K562 (cell line): ENCODE data around the gene SEPHS2. TPM values are rescaled to one million over a fixed set of nuclear protein-coding genes. Genes with fewer than 3 reads are reported as not detected.

Experiments
- CEBPG ChIP-seq, 3 experiments: fragments of 200-800 bp in 1 of 3; sonication (Bioruptor generic) in 1 of 3; sonication (generic) in 1 of 3; formaldehyde crosslinking in 1 of 3; IDR thresholded peaks in 2 of 3; conservative IDR thresholded peaks in 1 of 3; 2 replicates each; pipeline versions ENCODE4 v1.6.1 to v1.8.0; 2016 to 2022; ENCODE audit warnings: missing compliant biosample characterization in 2 of 3, missing genetic modification characterization in 2 of 3, mild to moderate bottlenecking in 1 of 3, missing genetic modification reagents in 1 of 3
- CTCF ChIP-seq, 3 experiments: IDR thresholded peaks in 2 of 3; conservative IDR thresholded peaks in 1 of 3; 2 replicates each; pipeline ENCODE4 v1.5.1; 2011 to 2012; ENCODE audit warnings: low read length in 3 of 3, mild to moderate bottlenecking in 3 of 3, control low read depth in 2 of 3, improper control_type of control experiment in 1 of 3, inconsistent platforms in 1 of 3, low read depth in 1 of 3, mixed read lengths in 1 of 3, moderate library complexity in 1 of 3; ENCODE audit not compliant: insufficient read depth in 2 of 3
- FOSL1 ChIP-seq: fragments of 200-800 bp; sonication (Bioruptor generic); conservative IDR thresholded peaks from 2 replicates; pipeline ENCODE4 v1.6.1; 2016; ENCODE audit warnings: missing genetic modification characterization, missing compliant biosample characterization
- HDGF ChIP-seq: fragments of 450-650 bp; IDR thresholded peaks from 2 replicates; pipeline ENCODE4 v1.6.1; 2016
- KDM5B ChIP-seq: fragments of 200-600 bp; sonication (generic); IDR thresholded peaks from 2 replicates; pipeline ENCODE4 v1.6.1; 2012; ENCODE audit warnings: low read depth, mild to moderate bottlenecking, moderate library complexity, low read length, control low read depth, inconsistent platforms; ENCODE audit not compliant: insufficient replicate concordance
- MCM7 ChIP-seq, 2 experiments: fragments of 450-650 bp; IDR thresholded peaks; 2 replicates each; pipeline ENCODE4 v1.6.1; 2016 to 2018
- PHF21A ChIP-seq: fragments of 450-650 bp; IDR thresholded peaks from 2 replicates; pipeline ENCODE4 v1.6.1; 2017; ENCODE audit warnings: low read depth, borderline replicate concordance
- RAD21 ChIP-seq, 2 experiments: fragments of 250-450 bp in 1 of 2; fragments of 450-650 bp in 1 of 2; sonication (Bioruptor Pico) in 1 of 2; formaldehyde crosslinking in 1 of 2; IDR thresholded peaks in 1 of 2; conservative IDR thresholded peaks in 1 of 2; 2 replicates each; pipeline versions ENCODE4 v1.4.0 to v1.8.0; 2020 to 2022; ENCODE audit warnings: mild to moderate bottlenecking in 2 of 2, moderate library complexity in 1 of 2
- RBM22 ChIP-seq: fragments of 200-400 bp; formaldehyde crosslinking; IDR thresholded peaks from 2 replicates; pipeline ENCODE4 v1.6.1; 2018; ENCODE audit warnings: low read length, low read depth; ENCODE audit not compliant: poor library complexity, severe bottlenecking
- RFX1 ChIP-seq: fragments of 450-650 bp; IDR thresholded peaks from 2 replicates; pipeline ENCODE4 v1.6.1; 2016; ENCODE audit warnings: mild to moderate bottlenecking, moderate library complexity
- SRF ChIP-seq, 2 experiments: fragments of 250-450, 450-650 bp in 1 of 2; sonication (Bioruptor Pico) in 1 of 2; sonication (generic) in 1 of 2; formaldehyde crosslinking; IDR thresholded peaks; 2 replicates each; pipeline versions ENCODE4 v1.5.0 to v1.5.1; 2020 to 2022; ENCODE audit warnings: mild to moderate bottlenecking in 1 of 2, missing genetic modification reagents in 1 of 2
- ZBTB34 ChIP-seq: fragments of 250-450 bp; sonication (Bioruptor Pico); IDR thresholded peaks from 2 replicates; pipeline ENCODE4 v1.8.0; 2021; ENCODE audit warnings: mild to moderate bottlenecking, moderate library complexity
- ZC3H8 ChIP-seq: fragments of 450-650 bp; IDR thresholded peaks from 2 replicates; pipeline ENCODE4 v1.6.1; 2017
- ZNF12 ChIP-seq: sonication (generic); formaldehyde crosslinking; IDR thresholded peaks from 2 replicates; pipeline ENCODE4 v1.4.0; 2020; ENCODE audit warnings: mild to moderate bottlenecking, missing genetic modification reagents
- ZNF124 ChIP-seq: sonication (generic); formaldehyde crosslinking; IDR thresholded peaks from 2 replicates; pipeline ENCODE4 v1.8.1; 2022; ENCODE audit warnings: missing genetic modification reagents
- ZNF253 ChIP-seq: fragments of 250-450 bp; sonication (Bioruptor Pico); conservative IDR thresholded peaks from 2 replicates; pipeline ENCODE4 v1.6.1; 2021; ENCODE audit warnings: mild to moderate bottlenecking
- ZNF274 ChIP-seq: IDR thresholded peaks from 2 replicates; pipeline ENCODE4 v1.6.1; 2011; ENCODE audit warnings: low read depth, mild to moderate bottlenecking, low read length, moderate library complexity, borderline replicate concordance
- ZNF41 ChIP-seq: fragments of 250-450 bp; sonication (Bioruptor Pico); conservative IDR thresholded peaks from 2 replicates; pipeline ENCODE4 v1.4.0; 2020; ENCODE audit warnings: mild to moderate bottlenecking
- ZNF507 ChIP-seq: conservative IDR thresholded peaks from 2 replicates; pipeline ENCODE4 v1.6.1; 2017; ENCODE audit warnings: missing genetic modification characterization, missing compliant biosample characterization
- ZNF592 ChIP-seq: fragments of 450-650 bp; IDR thresholded peaks from 2 replicates; pipeline ENCODE4 v1.6.1; 2017; ENCODE audit warnings: antibody characterized with exemption, mild to moderate bottlenecking
- polyA plus RNA-seq, 8 experiments: library from polyadenylated mRNA; depleted of rRNA in 4 of 8; stranded (reverse) in 5 of 8; unstranded in 3 of 8; fragments of >200 nt; fragmentation: Nextera tagmentation in 2 of 8; fragmentation: Illumina TruSeq in 1 of 8; extraction: Ambion mirVana in 2 of 8; extraction: Trizol in 1 of 8; gene quantifications; 2 replicates each; pipeline versions ENCODE4 v1.2.1 to v1.2.3, GENCODE V29; 2011 to 2014; ENCODE audit warnings: inconsistent platforms in 1 of 8, missing spikeins in 1 of 8
- total RNA-seq, 7 experiments: library from RNA; depleted of rRNA in 6 of 7; stranded (reverse); fragments of >200 nt in 6 of 7; fragmentation: Illumina TruSeq in 2 of 7; extraction: Trizol in 2 of 7; gene quantifications; 2 replicates each; pipeline versions ENCODE4 v1.2.1 to v1.2.3, GENCODE V29; 2011 to 2021; ENCODE audit warnings: low replicate concordance in 1 of 7

The SEPHS2 gene
- total and polyA plus RNA-seq, 9 of the 15 experiments (the other 6 are each of a cell fraction or from before 2014, with no cell fraction given): 20.9 to 90.6 (median 43.4) TPM

- TF ChIP-seq CTCF (IDR thresholded peaks at IDR 0.05 in 2 of 3, conservative IDR thresholded peaks at IDR 0.05 in 1 of 3; ENCODE audit: insufficient read depth in 2 of 3, low read depth in 1 of 3, low read length in 3 of 3) (peak in 2 of 3 experiments; percentile 17 to 23; a peak in 1 of 6 replicates), ZNF592 (0 out of 2 replicates have a peak, but pooled peaks have one; percentile 27), HDGF (no peak), RAD21 (CRISPR knock-in tag; conservative IDR thresholded peaks at IDR 0.05 in 1 of 2, IDR thresholded peaks at IDR 0.05 in 1 of 2) (no peak), ZNF507 (no peak), ZNF274 (no peak), ZNF12 (CRISPR knock-in tag) (peak; percentile 66; the same call in 1 of the 2 replicates), RBM22 (peak; percentile 58), MCM7 (IDR thresholded peaks at IDR 0.05) (no peak), ZNF41 (no peak), PHF21A (no peak), FOSL1 (tag) (peak; percentile 78), ZBTB34 (no peak), ZC3H8 (no peak), CEBPG (CRISPR knock-in tag; IDR thresholded peaks at IDR 0.05) (peak; percentile 5; the same call in 1 of the 2 replicates), CEBPG (tag; conservative IDR thresholded peaks at IDR 0.05 in 1 of 2, IDR thresholded peaks at IDR 0.05 in 1 of 2) (no peak), RFX1 (no peak), ZNF253 (CRISPR knock-in tag) (no peak), KDM5B (peak; percentile 60), ZNF124 (CRISPR knock-in tag) (no peak), SRF (CRISPR knock-in tag; IDR thresholded peaks at IDR 0.05) (no peak)
Measured at GRCh38 chr16:30407102-30407803, 38.4 kb downstream of the SEPHS2 start, which contains the start of gene ZNF771 (continued).
